NAMALWA (cell line): ENCODE measurements around the gene SH3BP5.

Experiments
- DNase-seq: peaks from one replicate; pipeline ENCODE4 v3.0.0-alpha.2; 2015; ENCODE audit warnings: low spot score

Gene SH3BP5

GRCh38 chr3:15347063-15347736 is 14.8 kb upstream of the SH3BP5 start:
- no peak for DNase-seq

DNA sequence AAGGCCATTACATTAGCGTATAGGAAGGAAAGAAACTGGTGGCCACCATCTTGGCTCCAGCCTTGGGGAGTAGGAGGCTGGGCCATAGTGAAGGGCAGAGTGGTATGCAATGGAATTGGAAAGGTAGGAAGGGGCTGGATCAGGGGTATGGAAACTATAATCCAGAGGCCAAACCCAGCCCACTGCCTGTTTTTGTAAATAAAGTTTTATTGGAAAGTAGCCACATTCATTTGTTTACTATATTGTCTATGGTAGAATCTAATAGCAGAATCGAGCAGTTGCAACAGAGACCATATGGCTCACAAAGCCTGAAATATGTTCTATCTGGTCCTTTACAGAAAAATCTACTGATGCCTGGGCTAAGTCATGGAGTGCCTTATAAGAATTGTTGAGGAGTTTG is 14.1 kb upstream of the SH3BP5 start:
- no peak for DNase-seq

GRCh38 chr3:15345608-15346137 is 13.3 kb upstream of the SH3BP5 start:
- peak; percentile 82 for DNase-seq

DNA sequence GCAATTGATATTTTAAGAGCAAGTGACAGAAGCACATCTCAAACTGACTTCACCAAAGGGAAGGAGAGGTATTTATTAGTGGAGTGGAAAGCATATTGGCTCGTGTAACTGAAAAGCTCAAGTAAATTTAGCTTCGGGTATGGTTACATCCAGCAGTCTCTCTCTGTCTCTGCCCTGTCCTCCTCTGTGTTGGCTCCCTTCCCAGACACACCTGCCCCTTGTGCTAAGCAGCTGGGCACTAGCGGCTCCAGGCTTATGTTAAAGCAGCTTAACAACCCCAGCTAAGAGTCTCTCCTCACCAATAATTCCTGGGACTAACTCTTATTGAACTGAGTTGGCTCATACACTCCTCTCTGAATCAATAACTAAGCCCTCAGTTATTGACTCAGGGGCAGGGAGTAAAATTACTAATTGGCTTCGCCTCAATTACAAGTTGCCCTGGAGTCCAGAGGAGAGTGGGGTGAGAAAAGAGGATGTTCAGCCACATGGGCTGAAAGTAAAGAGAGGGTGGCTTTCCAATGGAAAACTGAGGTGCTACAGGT is 12.8 kb upstream of the SH3BP5 start:
- peak; percentile 53 for DNase-seq

GRCh38 chr3:15342945-15343344 is 10.6 kb upstream of the SH3BP5 start:
- no peak for DNase-seq

DNA sequence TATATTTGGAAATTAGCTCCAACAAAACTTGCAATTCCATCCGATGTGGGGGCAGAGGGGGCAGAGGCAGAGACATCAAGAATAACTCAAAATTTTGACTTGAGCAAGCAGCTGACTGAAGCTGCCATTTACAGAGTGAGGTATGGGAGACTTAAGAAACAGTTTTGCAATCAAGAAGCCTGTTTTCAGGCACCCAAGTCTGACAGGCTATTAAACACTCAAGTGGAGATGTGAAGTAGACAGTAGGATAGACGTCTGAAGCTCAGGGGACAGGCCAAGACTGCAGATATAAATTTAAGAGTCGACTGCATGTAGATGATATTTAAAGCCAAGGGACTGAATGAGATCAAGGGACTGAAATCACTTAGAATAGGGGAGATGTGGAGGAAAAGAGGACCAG is 9.9 kb upstream of the SH3BP5 start:
- DNase-seq: no peak

- DNase-seq: no peak
Observed at GRCh38 chr3:15341030-15341726, 8.8 kb upstream of the SH3BP5 start.

DNA sequence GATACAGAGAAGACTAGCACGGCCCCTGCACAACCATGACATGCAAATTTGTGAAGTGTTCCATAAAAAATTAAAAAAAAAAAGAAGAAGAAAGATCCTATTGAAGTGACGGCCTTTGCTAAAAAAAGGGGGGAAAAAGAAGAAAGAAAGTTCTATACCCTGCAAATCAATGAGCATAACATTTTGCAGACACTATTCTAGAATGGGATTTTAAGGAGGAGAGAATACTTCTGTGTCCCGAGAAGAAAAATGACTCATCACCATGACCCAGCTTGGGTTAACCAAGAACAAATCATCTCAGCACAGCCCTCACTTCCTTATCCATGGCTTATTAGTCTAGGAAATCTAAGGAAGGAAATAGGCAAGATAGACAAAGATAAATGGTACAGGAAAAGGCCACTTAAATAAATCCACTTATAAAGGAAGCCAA is 7.4 kb upstream of the SH3BP5 start:
- no peak for DNase-seq

GRCh38 chr3:15339001-15339400 is 6.6 kb upstream of the SH3BP5 start:
- DNase-seq: no peak

GRCh38 chr3:15337963-15338362 is 5.6 kb upstream of the SH3BP5 start:
- no peak for DNase-seq

DNA sequence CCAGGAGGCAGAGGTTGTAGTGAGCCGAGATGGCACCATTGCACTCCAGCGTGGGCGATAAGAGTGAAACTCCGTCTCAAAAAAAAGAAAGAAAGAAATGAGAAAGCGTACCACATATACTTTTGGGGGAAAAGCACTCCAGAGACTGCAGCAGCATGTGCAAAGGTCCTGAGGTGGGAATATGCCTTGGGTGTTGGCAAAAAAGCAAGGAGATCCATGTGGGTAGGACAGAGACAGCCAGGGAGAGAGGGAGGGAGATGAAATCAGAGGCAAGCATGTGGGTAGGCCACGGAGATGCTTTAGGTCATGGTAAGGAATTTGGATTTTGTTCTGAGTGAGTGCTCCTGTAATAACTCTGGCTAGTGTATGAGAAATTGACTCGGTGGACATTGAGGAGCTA is 3.7 kb upstream of the SH3BP5 start:
- DNase-seq: no peak

DNA sequence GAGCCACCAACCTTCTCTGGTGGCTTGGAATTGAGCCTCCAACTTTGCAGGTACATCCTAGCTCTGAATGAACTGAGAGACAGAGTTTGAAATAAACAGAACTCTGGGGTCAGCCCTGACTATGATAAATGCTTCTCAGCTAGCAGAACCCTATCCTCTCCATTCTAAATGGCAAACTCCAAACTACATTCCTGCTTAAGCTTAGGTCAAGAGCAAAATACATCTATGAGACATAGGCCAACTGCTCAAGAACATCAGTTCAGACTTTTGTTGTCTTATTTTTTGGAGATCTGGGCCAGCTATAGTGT is 1.5 kb upstream of the SH3BP5 start:
- DNase-seq: no peak

DNA sequence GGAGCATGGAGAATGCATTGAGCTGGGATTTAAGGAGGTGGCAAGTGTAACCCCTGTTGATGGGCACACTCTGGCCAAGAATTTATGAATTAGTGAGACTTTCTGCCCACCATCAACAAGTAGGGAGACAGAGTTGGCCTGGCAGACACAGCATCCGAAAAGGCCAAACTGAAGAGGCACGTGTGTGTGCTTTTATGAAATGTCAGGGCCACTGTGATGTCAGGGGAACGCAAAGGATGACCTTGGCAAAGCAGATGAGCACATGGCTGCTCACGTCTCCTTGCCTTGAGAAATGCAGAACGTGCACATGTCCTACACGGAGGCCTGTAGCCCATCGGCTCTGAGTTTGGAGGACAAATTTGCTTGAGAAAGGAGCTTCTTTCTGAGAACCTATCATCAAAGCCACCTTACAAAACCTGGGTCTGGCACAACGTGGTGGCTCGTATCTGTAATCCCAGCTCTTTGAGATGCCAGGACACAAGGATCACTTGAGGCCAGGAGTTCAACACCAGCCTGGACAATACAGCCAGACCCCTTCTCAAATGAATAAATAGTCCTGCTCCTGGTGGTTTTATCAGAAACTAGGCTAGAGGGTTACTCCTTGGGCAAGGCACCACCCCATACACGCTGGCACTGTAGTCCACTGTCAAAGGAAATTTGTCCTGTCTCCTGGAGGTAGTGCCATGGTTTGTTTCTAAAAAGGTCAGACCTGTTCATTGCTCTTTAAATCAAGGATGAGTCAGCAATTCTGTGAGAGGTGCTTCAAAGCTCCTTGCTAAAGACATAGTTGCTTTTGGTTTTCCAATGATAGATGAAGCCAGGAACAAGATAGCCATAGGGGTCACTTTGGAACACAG is 941 bp upstream of the SH3BP5 start:
- no peak for DNase-seq

- DNase-seq: peak; percentile 43
Observed at GRCh38 chr3:15331606-15332404, 581 bp downstream of the SH3BP5 start.

GRCh38 chr3:15331072-15331605 is 1.2 kb downstream of the SH3BP5 start:
- DNase-seq: no peak

DNA sequence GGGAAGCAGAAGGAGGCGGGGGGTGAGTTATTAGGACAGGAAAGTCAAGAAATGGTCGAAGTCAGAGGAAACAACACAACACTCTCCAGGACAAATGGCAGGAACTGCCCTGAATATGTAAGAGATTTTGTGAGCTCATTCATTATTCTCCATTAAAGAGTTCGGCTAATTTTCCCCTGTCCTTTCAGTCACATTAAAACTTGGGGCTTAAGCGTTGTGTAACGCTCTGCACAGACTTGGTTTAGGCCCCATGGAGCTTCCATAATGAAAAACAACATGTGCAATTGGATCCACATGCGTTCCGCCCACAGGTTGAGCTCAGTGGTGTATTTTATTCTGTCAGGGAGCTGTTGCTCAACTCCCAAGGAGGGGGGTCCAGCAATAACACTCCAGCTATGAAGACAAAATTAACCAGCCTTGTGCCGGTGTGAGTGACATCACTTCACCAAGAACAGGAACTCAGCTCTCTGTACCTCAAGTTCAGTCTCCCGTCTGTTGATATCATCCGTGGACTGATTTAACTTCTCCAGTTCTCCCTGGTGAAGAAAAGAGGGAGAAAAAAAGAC is 2.3 kb downstream of the SH3BP5 start:
- DNase-seq: no peak

DNA sequence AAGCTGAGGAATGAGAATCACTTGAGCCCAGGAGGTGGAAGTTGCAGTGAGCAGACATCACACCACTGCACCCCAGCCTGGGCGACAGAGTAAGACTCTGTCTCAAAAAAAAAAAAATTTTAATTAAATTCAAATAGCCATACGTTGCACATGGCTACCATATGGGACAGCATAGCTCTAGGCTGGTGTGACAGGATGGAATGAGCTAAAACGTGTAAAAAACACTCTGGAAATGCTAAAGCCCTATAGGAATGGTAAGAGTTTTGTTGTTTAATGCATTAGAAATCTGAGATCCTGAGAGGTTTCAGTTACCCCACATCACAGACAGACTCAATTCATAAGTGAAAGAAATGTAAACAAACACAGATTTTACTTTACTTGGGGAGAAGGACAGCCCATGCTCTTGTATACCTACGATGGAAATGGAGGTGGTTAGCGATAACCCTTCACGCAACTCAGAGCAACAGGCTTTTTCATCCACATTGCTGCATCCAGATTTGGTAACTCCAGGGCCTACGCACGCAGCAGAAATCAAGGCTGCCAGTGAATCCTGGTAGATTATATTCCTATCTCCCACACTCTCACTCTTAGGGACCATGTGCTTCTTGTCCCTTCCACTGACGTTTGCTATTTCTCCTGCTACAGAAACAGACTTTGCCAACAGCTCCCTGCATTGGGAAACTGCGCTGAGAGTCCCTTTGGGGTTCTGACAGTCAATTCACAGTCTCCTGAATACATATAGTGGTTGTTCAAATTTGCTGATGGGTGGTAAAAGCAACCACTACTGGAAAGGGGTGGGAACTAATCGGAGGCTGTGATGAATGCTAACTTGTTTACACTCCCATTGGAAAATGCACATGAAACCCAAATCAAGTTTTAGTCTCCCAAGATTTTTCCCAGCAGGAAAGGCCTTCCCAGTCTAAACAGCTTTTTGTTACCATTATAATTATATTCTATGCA is 3.1 kb downstream of the SH3BP5 start:
- no peak for DNase-seq

DNA sequence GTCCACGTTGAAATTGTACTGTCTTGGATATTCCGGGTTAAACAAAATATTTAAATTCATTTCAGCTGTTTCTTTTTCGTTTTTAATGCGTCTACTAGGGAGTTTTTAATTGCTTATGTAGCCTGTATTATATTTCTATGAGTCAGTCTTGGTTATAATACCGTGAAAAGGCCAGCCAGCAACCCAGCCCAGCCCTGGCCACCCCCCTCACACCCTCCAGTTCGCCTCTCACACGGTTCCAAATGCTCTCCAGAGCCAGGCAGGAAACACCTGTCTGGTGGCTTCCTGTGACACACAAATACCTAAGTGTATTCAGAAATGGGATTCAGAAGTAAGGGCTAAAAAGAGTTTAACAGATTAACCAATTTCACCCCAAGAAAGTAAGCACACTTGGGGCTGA is 4.4 kb downstream of the SH3BP5 start:
- DNase-seq: peak; percentile 26

DNA sequence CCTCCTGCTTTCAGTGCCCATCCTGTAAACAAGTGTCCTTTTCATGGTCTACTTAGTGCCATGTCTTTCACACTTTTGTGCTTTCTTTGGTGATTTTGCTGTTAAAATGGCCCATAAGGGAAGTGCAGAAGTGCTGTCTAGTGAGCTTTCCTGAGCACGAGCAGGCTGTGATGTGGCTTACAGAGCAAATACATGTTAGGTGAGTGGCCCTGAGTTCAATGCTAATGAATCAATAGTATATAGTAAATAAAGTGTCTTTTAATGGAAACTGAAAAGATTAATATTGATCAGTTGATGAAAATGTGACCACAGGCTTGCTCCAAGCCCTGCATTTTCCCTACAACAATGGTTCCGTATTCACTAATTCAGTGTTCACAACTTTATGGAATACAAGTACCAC is 5.7 kb downstream of the SH3BP5 start:
- DNase-seq: no peak

- DNase-seq: no peak
Observed at GRCh38 chr3:15326037-15326436, 6.3 kb downstream of the SH3BP5 start.
